Stimulated activated CD4-positive, alpha-beta T cell treated with anti-CD3 and anti-CD28 coated beads, Interleukin-4, amount 100 ng/mL, for 24 hours (primary cell): Measurements from ENCODE around the gene HSD17B10.
"Not testable (repeated sequence)": the region's sequence is repeated elsewhere in the genome, so short reads cannot be mapped to it uniquely, and the experiment has no call there.

Source experiments
- DNase-seq: peaks from one replicate; pipeline ENCODE4 v3.0.0-alpha.2; 2020

Gene HSD17B10

GRCh38 chrX:53433651-53434639 lies at the start of gene HSD17B10:
Gene HSD17B10 (minus strand): TSS chrX:53434370. CDS start chrX:53434345, 25 bp downstream.
- peak; percentile 89 for DNase-seq

GRCh38 chrX:53483416-53483815 lies 49.2 kb upstream of the HSD17B10 start:
- DNase-seq: no peak

GRCh38 chrX:53481816-53482465 lies 47.8 kb upstream of the HSD17B10 start:
- peak; percentile 44 for DNase-seq

GRCh38 chrX:53481093-53481492 lies 46.9 kb upstream of the HSD17B10 start:
- peak; percentile 6 for DNase-seq

DNA sequence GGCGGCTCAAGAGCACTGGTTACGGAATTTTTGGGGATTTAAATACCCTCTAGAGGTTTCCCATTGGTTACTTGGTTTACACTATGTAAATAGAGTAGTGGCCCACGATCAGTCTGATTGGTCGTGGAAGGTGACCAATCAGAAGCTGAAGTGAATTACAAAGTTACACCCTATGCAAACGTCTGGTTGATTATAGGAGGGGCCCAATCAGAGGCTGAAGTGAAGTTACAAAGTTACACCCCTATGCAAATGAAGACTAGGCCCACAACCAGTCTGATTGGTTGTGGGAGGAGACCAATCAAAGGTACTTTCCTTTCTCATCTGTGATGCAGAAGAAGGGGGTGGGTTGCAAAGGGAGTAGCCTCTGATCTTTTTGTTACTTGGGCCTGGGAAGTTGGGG lies 45.1 kb upstream of the HSD17B10 start:
- DNase-seq: no peak

- DNase-seq: no peak
These were observed 42.2 kb upstream of the HSD17B10 start for GRCh38 chrX:53476371-53476770.

GRCh38 chrX:53474707-53475106 lies 40.5 kb upstream of the HSD17B10 start:
- DNase-seq: no peak

DNA sequence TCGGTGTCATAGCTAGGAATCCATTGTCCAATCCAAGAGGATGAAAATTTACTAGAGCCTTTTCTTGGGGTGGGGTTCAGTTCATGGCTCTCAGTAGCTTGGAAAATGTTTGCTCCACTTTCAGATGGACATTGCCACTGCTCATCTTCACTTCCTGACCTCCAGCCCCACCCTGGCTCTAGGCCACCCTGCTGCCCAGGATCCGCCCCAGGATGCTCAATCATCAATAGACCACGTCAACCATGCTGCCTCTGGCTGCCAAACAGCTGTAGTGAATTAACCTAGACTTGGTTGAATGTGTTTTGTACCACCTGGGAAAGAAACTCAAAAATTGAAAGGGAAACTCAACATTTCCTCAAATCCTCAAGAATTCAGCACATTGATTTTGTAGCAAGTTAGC lies 37.2 kb upstream of the HSD17B10 start:
- no peak for DNase-seq

- not testable (repeated sequence) for DNase-seq
These were observed 34.5 kb upstream of the HSD17B10 start for GRCh38 chrX:53468659-53469058.

- no peak for DNase-seq
These were observed 23.9 kb upstream of the HSD17B10 start for GRCh38 chrX:53458082-53458481.

GRCh38 chrX:53456254-53456653 lies 22.1 kb upstream of the HSD17B10 start:
- DNase-seq: no peak

GRCh38 chrX:53452812-53453211 lies 18.6 kb upstream of the HSD17B10 start:
- DNase-seq: no peak

DNA sequence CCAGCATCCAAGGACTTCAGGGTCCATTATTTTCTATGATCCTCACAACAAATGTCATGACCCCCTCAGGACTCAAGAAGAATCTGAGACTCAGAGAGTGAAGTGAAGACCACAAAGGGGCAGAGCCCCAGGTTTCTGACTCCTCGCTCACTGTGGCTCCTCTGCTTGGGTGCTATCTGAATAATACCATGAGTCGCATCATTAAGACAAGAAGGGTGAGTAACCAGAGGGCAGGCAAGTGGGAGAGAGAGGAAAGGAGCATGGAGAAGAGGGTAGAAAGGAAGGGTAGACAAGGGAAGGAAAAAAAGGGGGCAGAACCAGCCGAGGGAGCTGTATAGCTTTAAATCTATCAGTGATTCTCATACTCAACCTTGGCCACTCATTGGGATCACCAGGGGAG lies 15.5 kb upstream of the HSD17B10 start:
- no peak for DNase-seq

DNA sequence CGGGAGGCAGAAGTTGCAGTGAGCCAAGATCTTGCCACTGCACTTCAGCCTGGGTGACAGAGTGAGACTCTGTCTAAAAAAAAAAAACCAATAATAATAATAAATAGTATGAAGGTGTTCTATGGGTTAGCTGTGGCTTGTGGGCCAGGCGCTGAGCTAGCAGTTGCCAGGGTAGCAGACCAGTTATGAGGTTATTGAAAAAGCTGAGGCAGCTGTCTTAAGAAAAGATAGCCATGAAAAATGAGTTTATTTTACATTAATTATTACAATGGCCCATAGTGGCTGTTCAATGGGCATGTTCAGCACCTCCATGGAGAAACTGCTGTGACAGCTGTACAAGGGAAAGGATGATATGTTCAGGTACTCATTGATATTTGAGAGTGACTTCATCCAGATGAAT lies 13.3 kb upstream of the HSD17B10 start:
- no peak for DNase-seq

DNA sequence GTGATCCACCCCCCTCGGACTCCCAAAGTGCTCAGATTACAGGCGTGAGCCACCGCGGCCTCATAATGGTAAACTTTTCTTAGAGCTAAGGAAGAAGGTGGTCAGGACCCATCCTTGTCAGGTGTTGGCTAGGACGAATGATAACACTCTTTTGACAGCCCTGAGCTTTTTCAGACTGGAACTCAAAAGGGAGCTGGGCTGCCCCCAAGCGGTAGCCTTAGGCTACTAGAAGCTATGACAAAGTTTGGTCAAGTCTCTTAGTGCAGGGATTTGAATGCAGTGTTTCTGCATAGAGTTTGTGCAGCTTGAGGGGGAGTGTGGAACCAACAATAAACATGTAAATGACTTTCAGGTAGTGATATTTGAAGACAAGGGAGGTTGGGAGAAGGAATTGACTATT lies 11.8 kb upstream of the HSD17B10 start:
- peak; percentile 33 for DNase-seq

- DNase-seq: no peak
These were observed 8.1 kb upstream of the HSD17B10 start for GRCh38 chrX:53442322-53442631.

DNA sequence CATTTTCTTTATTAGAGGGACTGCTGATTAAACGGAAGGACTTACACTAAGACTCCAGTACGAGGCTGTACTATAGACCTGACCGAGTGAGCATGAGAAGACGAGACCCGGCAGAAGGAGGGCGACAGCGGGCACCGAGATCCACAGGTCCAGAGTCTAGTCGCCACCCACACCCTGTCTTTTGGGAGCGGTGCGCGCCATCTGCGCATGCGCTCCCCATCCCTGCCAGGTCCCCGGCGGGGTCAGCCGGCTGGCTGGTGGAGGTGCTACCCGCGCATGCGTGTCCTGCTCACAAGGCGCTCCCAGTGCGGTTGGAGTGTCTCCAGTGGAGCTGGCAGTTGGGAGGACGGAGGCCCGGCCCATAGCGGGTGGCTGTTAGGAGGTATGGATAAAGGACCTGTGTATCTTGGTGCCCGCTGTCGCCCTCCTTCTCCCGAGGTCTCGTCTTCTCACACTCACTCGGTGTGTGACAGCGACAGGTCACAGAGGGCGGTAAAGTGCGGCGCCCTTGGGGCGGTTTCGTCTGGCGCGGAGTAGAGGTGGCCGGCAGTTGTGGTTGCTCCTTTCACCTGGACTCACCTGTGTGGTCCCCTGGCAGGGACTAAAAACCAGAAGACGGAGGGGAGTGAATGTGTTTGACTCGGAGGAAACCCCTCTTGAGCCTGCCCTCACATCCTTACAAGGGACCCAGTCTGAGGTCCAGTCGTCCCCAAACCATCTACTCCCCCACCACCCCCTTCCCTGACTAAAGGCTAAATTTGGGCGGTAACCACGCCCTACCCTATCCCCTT lies 7.6 kb upstream of the HSD17B10 start:
- DNase-seq: peak; percentile 76

DNA sequence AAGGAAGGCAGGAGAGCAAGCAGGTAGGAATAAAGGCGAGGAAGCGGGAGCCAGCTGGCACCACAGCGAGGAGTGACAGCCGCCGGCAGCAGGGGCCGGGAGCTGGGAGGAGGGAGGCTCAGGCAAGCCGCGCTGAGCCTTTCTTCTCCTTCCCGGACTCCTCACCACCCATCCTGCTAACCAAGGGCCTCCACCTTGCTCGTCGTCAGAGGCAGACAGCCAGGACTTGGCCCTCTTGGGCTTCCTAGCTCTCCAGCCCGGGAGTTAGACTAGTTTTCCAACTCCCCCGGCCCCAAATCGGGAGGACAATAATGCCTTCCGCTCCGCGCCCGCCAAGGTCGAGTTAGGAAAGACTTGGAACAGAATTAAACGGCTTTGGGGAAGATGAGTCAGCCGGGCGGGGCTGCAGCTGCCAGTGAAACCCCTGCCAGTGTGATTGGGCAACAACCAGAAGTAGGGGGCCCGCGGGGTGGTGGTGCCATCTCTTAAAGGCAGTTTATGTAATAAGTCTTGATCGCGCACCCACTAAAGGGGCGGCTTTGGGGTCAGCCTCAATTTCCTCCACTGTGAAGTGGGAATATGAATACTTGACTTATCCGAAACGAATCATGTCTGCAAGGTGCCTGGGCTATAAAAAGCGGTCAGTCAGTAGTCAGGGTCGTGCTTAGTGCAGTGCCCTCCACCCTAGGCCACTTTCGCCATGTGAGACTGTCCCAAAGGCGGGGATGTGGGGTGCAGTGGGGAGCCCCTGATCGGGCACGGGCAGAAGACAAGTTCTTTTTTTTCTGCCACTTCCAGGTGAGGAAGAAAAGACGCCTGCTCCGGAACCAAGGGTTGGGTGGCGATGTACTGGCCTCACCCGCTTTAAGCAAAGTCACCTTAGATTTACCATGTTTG lies 6.7 kb upstream of the HSD17B10 start:
- peak; percentile 22 for DNase-seq

GRCh38 chrX:53440101-53440500 lies 5.9 kb upstream of the HSD17B10 start:
- no peak for DNase-seq

DNA sequence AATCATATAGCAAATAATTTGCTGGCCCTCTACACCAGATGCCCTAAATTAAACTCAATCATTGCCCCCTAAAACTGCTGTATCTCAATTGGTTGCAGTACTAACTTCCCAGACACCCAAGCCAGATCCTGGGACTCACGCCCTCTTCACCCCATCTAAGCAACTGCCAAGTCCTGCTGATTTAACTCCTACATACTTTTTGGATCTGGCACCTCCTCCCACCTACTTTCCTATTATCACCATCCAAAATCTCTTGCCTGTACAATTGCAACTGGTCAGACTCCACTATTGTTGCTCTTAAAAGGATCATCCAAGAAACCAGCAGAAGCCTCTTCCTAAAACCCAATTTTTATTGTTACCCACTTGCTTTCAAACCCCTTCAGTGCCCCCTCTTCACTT lies 4.7 kb upstream of the HSD17B10 start:
- no peak for DNase-seq

GRCh38 chrX:53438174-53438831 lies 4.1 kb upstream of the HSD17B10 start:
- DNase-seq: no peak

GRCh38 chrX:53437206-53437605 lies 3.0 kb upstream of the HSD17B10 start:
- DNase-seq: no peak
